Fibroblast of skin of right quadriceps (primary cell): Measurements from ENCODE around the gene CECR2.
"Not testable (repeated sequence)": the region's sequence is repeated elsewhere in the genome, so short reads cannot be mapped to it uniquely, and the experiment has no call there.

Source experiments
- DNase-seq: peaks from one replicate; pipeline ENCODE4 v3.0.0-alpha.2; 2013

Gene CECR2

GRCh38 chr22:17407643-17408042 is 38.4 kb downstream of the CECR2 start:
- no peak for DNase-seq

- DNase-seq, result no peak
These were observed 41.3 kb downstream of the CECR2 start for GRCh38 chr22:17410576-17410975.

- DNase-seq, result no peak
These were observed 42.0 kb downstream of the CECR2 start for GRCh38 chr22:17411213-17411612.

GRCh38 chr22:17412232-17412631 is 43.0 kb downstream of the CECR2 start:
- DNase-seq, result no peak

GRCh38 chr22:17418890-17419324 is 49.6 kb downstream of the CECR2 start:
- no peak for DNase-seq

GRCh38 chr22:17419348-17419747 is 50.1 kb downstream of the CECR2 start:
- no peak for DNase-seq

GRCh38 chr22:17422736-17423343 is 53.6 kb downstream of the CECR2 start:
- no peak for DNase-seq

GRCh38 chr22:17423616-17424015 is 54.4 kb downstream of the CECR2 start:
- no peak for DNase-seq

GRCh38 chr22:17427528-17427927 is 58.3 kb downstream of the CECR2 start:
- not testable (repeated sequence) for DNase-seq

GRCh38 chr22:17429516-17429915 is 60.3 kb downstream of the CECR2 start:
- no peak for DNase-seq

- peak; percentile 12 for DNase-seq
These were observed 61.2 kb downstream of the CECR2 start for GRCh38 chr22:17430412-17430811.

GRCh38 chr22:17431179-17431578 is 61.9 kb downstream of the CECR2 start:
- no peak for DNase-seq

- no peak for DNase-seq
These were observed 65.6 kb downstream of the CECR2 start for GRCh38 chr22:17434856-17435255.

- no peak for DNase-seq
These were observed 66.1 kb downstream of the CECR2 start for GRCh38 chr22:17435375-17435774.

GRCh38 chr22:17436382-17436980 is 67.2 kb downstream of the CECR2 start:
- peak; percentile 10 for DNase-seq

GRCh38 chr22:17436981-17437412 is 67.7 kb downstream of the CECR2 start:
- no peak for DNase-seq

GRCh38 chr22:17438026-17438425 is 68.8 kb downstream of the CECR2 start:
- no peak for DNase-seq

- DNase-seq, result no peak
These were observed 72.1 kb downstream of the CECR2 start for GRCh38 chr22:17441326-17441725.

- no peak for DNase-seq
These were observed 74.3 kb downstream of the CECR2 start for GRCh38 chr22:17443405-17444203.

- DNase-seq, result no peak
These were observed 74.9 kb downstream of the CECR2 start for GRCh38 chr22:17444204-17444504.

- no peak for DNase-seq
These were observed 77.4 kb downstream of the CECR2 start for GRCh38 chr22:17446698-17447097.

- DNase-seq, result no peak
These were observed 82.1 kb downstream of the CECR2 start for GRCh38 chr22:17451316-17451715.

- DNase-seq, result no peak
These were observed 91.6 kb downstream of the CECR2 start for GRCh38 chr22:17460895-17461294.

- DNase-seq, result no peak
These were observed 101.7 kb downstream of the CECR2 start for GRCh38 chr22:17470880-17471500.
